ENCODE results near the gene NAT16.
A peak's percentile ranks its signal among the peaks of the same experiment; 100 is the strongest.
"Not testable (repeated sequence)": the region's sequence is repeated elsewhere in the genome, so short reads cannot be mapped to it uniquely, and the experiment has no call there.

NAT16 gene

DNA sequence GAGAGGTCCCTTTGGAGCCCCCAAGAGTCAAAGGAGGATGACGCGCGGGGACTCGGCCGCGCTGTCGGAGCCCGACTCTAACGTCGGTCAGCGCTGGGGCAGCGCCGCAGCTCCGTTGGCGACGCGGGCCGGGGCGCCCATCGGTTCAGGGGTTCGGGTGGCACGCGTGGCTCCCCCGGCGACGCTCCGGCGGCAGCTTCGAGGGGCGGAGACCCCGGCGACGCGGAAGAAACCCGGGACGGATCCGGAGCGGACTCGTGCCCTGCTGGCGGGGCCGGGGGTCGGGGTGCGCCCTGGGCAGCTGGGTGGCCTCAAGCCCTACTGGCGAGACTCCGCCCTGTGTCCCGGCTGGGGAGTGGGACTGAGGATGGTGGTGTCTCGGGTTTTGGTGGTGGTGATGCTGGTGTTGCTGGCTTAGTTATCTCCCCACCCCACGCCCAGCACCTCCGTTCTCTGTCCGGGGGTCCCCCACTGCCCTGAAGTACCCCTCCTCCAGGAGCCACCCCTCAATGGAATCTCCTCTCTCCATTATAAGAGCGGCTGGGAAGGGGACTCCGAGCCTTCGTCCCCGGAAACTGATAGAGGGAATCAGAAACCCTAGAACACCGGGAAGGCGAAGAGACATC lies at the start of gene NAT16:
NAT16 (minus strand) TSS at position 164 of the 626 bp plus-strand sequence. CDS start 5,486 bp downstream, outside the sequence.
- DNase-seq: no peak

DNA sequence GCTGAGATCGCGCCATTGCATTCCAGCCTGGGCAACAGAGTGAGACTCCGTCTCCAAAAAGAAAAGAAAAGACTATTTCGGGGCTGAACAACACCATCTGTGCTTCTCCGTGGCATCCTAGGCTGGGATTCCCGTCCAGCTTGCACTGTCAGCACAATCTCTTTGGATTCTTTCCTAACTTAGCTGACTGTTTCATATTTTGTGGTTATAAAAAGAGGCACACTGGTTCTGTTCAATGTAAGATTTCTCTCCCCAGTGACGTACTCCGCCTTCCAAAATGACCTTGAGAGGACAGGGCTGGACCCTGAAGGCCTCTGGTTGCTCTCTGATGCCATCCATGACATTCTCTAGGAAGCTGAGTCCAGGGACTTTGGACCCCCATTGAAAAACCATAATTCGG lies 46.6 kb upstream of the NAT16 start:
- no peak for DNase-seq

DNA sequence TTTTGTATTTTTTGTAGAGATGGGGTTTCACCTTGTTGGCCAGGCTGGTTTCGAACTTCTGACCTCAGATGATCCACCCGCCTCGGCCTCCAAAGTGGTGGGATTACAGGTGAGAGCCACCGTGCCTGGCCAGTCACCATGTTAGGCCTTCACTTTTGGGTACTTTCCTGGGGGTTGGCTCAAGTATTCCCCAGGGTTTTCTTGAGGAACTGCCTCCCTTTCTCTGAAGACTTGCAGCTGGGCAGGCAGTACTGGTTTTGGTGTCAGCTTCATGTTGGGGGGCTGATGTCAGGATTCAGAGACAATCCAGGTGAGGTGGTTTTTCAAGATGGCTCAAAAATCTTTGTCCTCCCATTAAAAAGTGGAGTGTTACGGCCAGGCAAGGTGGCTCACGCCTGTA lies 45.6 kb upstream of the NAT16 start:
- no peak for DNase-seq

DNA sequence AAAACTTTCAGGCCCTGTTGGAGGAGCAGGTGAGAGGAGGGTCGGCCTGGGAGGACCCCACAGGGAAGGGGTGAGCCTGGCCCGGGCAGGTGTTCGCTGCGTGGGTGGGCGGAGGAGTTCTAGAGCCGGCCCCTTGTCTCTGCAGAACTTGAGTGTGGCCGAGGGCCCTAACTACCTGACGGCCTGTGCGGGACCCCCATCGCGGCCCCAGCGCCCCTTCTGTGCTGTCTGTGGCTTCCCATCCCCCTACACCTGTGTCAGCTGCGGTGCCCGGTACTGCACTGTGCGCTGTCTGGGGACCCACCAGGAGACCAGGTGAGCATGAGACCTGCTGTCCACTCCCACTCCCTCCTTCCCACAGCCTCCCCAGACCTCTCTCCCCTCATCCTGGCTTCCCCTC lies 43.4 kb upstream of the NAT16 start:
- DNase-seq: no peak

DNA sequence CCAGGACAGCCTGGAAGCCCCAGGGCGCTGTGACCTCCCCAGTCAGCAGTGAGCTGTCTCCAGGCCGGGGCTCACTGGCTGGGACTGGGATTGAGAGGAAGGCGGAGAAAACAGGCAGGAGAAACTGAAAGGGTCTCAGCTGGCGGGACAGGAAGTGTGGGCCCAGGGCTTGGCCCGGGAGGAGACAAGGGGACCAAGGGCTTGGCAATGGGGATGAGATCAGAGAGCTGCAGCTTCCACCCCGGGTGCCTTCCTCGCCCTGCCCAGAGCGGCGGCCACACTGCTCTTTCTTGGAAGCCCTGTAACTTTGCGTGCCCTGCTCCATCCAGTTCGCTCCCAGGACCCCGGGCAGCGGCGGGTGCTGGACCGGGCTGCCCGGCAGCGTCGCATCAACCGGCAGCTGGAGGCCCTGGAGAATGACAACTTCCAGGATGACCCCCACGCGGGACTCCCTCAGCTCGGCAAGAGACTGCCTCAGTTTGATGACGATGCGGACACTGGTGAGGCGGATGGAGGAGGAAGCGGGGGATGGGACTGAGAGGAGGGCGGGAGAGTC lies 42.3 kb upstream of the NAT16 start:
- DNase-seq: no peak

DNA sequence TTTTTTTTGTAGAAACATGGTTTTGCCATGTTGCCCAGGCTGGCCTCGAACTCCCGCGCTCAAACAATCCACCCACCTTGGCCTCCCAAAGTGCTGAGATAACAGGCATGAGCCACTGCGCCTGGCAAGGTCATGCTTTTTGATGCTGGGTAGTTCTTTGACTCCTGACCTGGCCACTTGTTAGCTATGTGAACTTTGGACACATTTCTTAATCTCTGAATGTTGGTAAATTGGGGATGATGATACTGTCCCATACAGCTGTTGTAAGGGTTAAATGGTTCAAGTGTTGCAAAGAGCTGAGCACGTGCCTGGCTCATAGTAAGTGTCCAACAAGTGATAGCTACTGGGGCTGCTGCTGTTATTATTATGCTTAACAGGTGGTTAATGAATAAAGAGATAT lies 40.2 kb upstream of the NAT16 start:
- no peak for DNase-seq

DNA sequence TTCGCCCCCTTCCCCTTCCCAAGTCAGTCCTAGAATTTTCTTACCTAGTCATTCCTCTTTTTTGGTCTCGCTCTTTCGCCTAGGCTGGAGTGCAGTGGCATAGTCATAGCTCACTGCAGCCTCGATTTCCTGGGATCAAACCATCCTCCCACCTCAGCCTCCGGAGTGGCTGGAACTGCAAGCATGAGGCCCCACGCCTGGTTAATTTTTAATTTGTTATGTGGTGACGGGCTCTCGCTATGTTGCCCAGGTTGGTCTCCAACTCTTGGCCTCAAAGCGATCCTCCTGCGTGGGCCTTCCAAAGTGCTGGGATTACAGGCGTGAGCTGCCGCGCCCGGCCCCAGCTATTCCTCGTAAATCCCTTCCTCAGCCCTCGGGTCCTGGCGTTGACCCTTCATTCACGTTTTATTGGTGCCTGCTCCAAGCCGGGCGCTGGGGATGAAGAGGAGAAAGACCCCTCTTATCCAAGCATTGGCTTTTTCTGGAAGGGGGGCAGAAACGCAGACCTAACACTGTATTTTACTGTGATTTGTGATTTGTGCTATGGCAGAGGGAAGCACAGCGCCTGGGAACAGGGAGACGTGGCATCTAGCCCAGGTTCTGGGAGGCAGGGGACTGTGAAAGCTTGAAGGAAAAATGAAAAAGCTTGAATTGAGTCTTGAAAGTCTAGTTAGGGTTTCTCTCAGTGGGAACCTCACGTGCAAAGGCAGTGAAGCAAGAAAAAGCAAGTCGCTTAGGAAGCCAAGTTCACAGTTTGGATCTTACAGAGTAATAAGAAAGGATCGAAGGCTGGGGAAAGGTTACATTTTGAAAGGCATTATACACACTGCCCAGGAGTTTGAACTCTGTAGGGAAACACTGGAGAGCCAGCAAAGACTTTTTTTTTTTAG lies 38.4 kb upstream of the NAT16 start:
- DNase-seq: no peak

DNA sequence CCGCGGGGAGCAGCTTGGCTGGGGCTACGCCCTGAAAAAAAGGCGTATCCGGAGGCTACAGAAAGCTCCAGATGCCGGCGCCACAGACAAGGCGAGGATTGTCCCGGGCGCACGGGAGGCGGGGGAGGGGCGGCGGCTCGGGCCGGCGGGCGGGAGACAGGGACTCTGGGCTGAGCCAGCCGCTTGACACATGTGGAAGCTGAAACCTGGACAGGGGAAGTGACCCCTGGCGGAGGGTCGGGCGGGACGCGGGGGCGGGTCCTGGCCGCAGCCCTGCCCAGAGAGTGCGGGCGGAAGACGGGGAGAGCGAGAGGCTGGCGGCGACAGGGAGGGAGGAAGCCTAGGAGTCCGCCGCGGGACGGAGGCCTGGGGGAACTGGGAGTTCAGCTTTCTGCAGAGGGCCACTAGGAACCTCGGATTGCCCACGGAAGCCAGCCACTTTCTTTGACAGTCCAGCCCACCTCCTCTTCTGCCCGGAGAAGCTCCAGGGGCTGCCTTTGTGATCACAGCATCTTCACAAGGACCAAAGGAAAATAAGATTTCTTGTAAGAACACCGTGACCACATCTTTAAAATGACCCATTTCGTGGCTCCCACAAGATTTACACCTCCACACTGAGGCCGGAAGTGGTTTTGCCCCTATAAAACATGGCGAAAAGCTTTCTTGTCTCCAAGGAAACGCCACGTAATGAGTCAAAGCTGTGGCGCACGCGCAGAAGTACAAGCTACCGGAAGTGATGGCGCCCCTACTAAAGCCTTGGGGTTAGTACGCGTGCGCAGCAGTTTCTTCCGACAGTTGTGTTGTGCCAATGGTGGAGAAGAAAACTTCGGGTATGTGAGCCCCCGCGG lies 37.5 kb upstream of the NAT16 start, which contains the start of the genes PLOD3 and ZNHIT1:
PLOD3 (minus strand) TSS at position 194 of the 848 bp plus-strand sequence. CDS start 307 bp downstream, outside the sequence.
ZNHIT1 (plus strand) TSS at position 778 of the 848 bp plus-strand sequence; CDS start at position 809, 31 bp downstream.
- DNase-seq: peak; percentile 98

DNA sequence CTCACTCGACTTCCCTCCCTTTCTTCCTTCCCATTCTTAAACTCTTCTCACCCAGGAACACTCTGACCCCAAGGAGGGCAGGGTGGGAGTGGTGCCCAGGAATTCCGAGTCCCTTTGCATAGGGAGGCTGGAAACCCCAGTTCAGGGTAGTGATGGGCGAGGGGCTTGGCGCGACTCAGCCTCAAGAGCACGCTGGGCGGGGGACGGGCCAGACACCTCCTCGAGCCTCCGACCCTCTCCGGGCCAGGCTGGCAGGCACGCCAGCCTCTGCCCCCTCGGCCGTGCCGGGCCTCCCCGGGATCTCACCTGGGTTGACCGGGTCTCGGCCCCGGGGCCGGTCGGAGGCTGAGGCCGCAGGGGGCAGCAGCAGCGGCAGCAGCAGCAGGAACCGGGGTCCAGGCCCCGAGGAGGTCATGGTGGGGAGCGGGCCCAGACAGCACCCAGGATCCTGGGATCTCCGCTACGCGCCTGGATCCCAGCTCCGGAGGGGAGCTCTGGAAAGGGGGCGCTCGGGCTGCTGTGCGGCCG lies 36.8 kb upstream of the NAT16 start:
- no peak for DNase-seq

DNA sequence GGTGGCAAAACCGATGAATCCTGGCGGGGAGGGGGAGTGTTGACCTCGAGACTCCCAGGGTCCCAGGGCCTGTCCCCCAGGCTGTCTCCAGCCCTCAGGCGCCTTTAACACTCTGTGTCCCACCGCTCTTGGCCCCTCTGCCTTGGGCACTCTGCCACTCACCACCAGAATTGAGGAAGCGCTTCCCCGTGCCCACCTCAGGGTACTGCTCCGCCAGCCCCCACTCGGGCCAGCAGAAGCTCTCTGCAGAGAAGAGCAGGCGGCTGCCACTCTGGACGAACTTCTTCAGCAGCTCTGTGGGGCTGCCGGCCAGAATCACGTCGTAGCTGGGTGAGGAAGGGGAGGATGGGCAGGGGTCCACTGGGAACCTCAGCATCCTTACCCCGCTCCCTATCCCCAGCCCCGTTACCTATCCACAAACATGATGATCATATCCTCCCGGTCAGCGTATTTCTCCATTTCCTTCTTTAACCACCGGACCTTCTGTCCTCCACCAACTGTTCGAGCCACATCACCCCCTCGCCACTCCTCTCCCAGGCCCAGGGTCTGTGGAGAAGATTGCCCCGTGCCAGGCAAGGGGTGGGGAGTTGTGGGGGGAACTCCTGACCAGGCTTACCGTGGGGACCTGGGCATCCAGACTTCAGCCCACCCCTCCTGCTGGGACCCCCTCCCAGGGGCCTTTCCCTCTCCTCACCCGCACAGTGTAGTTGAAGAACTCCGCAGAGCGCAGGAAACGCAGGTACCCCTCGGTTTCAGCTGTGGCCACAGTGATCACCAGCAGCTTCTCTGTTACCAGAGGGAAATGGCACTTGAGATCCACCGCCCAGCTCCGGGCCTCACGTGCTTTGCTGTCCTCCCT lies 36.1 kb upstream of the NAT16 start:
- peak; percentile 28 for DNase-seq

DNA sequence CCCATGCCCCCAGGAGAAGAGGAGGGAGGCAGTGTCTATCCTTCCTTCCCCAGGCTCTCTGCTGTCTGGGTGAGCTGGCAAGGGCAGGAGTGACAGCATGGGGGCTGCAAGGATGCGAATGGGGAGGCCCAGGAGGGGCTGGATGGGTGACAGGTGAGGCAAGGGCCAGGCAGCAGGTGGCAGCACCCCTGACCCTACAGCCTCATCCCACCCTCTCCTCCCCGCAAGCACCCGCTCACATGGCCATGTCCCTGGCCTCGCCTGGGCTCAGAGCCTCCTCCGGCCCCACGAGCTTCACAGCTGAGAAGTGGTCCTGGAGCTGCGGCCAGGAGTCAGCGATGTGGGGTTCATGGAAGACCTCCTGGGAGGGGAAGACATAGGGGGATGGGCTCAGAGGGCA lies 31.9 kb upstream of the NAT16 start:
- no peak for DNase-seq

DNA sequence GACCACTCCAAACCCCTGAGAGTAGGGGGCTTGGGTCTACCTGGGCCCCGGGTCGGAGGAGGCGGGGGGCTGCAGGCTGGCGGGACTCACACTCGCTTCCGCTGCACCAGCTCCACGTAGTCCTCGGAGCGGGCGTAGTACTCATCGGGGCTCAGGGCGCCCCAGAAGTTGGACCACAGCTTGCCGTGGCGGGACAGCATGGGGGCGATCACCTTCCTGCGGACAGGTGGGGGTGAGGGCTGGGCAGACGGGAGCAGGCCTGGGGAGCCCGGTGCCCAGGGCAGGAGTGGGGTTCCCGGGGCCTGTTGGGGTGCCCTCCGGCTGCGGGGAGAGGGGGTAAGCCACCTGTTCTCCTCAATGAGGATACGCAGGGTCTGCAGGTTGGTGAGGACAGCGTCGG lies 31.4 kb upstream of the NAT16 start:
- no peak for DNase-seq

DNA sequence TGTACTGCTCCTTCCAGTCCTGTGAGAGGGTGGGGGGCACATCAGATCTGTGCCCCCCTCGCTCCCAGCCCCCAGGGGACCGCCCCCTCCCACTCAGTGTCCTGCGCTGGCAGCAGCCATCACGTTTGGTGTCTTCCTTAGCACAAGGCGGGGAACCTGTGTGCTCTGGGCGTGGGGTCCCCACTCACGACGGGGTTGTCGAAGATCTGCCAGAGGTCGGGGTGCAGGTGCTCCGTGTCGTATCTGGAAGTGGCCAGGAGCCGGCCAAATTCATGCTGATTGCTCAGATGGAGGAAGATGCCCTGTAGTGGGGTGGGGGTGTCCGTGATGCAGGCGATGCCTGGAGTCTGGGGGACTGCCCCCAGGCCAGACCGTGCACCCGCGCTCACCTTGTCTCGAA lies 30.1 kb upstream of the NAT16 start:
- no peak for DNase-seq

DNA sequence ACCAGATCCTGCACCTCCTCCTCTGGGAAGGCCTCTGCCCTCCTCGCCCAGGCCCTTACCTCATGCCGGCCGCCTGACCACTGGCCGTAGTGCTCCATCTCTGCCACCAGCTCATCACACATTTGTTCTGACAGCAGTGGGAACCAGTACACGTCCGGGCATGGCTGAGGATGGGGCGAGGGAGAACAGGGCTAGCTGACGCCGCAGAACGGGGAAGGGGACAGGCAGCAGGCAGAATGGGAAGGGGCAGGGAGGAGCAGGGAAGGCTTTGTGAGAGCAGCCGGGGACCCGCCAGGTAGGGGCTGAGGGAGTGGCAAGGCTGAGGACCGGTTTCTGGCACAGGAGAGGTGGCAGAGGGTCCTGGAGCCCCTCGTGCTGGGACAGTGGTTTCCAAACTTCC lies 28.7 kb upstream of the NAT16 start:
- DNase-seq: no peak

DNA sequence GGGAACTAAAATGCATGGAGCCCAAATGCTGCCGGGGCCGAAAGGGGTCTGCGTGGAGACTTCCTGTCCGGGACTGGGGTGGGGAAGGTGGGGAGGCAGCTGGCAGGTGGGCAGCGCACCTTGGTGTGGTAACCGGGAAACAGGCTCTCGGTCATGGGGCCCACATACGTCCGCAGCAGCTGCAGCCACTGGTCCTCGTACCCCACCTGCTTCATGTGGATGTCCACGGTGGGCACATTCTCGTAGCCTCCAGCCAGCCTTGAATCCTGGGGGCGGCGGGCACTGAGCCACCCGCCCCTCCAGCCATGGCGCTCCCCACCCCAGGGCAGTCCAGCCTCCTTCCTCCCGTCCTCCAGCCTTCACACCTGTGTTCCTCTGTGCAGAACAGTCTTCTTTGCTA lies 27.4 kb upstream of the NAT16 start:
- DNase-seq: no peak

DNA sequence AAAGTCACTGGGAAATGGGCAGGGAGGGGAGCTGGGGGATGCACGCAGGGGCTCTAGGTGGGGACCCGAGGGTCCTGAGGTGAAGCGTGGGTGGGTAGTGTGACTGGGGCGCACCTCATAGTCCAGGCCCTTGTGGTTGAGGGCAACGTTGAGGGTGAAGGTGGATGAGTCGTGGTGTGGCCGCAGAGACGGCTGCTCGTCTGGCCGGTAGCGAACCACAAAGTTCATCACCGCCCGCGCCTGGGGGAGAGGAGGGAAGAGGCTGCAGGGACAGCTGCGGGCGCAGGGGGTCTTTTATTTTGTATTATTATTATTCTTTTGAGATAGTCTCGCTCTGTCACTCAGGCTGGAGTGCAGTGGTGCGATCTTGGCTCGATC lies 26.6 kb upstream of the NAT16 start:
- no peak for DNase-seq

DNA sequence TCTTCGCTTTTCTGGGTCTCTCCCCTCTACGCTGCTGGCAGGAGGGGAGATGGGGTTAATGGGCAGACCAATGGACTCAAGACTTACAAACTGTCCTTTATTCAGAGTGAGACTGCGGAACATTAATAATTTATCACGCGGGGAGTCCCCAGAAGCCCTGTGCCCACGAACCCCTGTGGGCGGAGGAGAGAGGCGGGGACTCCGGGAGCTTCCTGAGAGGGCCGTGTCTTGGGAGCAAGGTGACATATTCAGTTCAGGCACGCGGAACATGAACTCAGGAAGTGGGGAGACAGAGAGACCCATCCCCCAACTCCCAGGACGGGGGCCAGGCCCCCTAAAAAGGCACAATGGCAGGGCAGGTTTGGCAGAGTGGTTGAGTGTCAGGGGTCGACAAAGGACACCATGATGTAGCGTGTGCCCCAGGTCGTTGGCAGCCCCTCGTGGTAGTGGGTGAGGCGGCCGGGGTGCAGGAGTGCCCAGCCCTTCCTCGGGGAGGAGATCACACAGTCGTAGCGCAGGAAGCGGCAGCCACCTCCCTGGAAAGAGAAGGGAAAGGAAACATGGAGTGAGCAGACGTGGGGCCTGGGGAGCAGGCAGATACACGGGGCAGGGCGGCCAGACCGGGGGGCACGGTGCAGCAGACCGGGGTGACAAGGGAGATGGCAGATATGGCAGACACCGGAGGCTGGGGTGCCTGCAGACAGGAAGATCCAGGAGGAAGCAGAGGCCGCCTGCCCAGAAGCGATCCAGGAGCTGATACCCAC lies 26.0 kb upstream of the NAT16 start:
- no peak for DNase-seq

DNA sequence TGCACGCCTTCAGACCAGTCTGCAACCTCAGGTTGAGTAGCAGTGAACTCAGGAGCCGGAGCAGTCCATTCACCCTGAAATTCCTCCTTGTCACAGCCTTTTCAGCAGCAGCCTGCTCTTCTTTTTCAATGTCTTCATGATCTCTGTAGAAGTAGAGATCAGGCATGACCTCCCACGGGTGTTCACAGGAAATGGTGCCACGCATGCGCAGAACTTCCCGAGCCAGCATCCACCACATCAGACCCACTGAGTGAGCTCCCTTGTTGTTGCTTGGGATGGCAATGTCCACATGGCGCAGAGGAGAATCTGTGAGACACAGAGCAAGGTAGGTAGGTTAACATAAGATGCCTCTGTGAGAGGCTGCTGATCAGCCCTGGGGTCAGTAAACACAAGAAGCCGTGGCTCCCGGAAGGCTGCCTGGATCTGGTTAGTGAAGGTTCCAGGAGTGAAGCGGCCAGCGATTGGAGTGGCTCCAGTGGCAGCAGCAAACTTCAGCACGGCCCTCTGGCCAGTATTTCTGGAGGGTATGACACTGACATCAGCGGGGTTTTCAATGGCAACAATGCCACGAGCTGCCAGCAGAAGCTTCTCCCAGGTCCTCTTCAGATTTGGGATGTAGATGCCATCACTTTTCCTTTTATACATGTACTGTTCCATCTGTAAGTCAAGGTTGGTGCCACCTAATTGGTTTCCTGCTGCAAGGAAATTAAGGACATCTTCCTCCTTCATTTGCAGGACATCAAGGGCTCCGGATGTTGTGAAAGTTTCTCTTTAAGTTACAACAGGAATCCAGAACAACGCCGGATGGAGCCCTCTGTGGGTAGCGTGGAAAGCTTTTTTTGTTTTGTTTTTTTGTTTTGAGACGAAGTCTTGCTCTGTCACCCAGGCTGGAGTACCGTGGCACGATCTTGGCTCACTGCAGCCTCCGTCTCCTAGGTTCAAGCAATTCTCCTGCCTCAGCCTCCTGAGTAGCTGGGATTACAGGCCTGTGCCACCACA lies 23.9 kb upstream of the NAT16 start:
- not testable (repeated sequence) for DNase-seq

DNA sequence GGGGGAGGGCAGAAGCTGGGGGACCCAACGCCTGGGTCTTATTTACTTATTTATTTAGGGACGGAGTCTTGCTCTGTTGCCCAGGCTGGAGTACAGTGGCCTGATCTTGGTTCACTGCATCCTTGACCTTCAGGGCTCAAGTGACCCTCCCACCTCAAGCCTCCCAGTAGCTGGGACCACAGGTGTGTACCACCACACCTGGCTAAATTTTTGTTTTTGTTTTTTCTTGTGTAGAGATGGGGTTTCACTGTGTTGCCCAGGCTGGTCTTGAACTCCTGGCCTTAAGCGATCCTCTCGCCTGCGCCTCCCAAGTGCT lies 22.5 kb upstream of the NAT16 start:
- no peak for DNase-seq

Data from fibroblast of skin of right biceps (primary cell).